Measurements from ENCODE around the gene KCNK7.

GRCh38 chr11:65559535-65559934 lies 36.1 kb downstream of the KCNK7 start:
- TF ChIP-seq POLR2A (IDR thresholded peaks at IDR 0.05; ENCODE audit: low read length) (no peak), GATA1 (IDR thresholded peaks at IDR 0.05; ENCODE audit: low read depth, low read length) (no peak)

All from erythroblast (primary cell).